Activated CD8-positive, alpha-beta T cell treated with anti-CD3 and anti-CD28 coated beads for 36 hours (primary cell): ENCODE results near the gene PIP5K1C. TPM values are rescaled to one million over a fixed set of nuclear protein-coding genes. Genes with fewer than 3 reads are reported as not detected.

Source experiments
- ATAC-seq: fragments of 200-7000 bp; cut with Tn5 transposase; one replicate; pipeline ENCODE4 v1.10.0; 2021; ENCODE audit warnings: mild to moderate bottlenecking, moderate library complexity
- CTCF ChIA-PET: fragments of 350-600 bp; sonication (Branson Sonifier 250); formaldehyde crosslinking; loops from one replicate; lab custom pipeline; 2021; ENCODE audit warnings: antibody characterized with exemption; lab: Charles Lee
- POLR2A ChIA-PET: fragments of 350-600 bp; sonication (Branson Sonifier 250); formaldehyde crosslinking; loops from one replicate; lab custom pipeline; 2021; ENCODE audit warnings: antibody characterized with exemption; lab: Charles Lee
- DNase-seq: peaks from one replicate; pipeline ENCODE4 v3.0.0-alpha.2; 2020
- H3K27ac Mint-ChIP-seq: one replicate; pipeline ENCODE4 v1.8.0; 2021; ENCODE audit warnings: mild to moderate bottlenecking, mixed read lengths
- H3K27me3 Mint-ChIP-seq: one replicate; pipeline ENCODE4 v1.8.0; 2021; ENCODE audit warnings: mixed read lengths
- H3K36me3 Mint-ChIP-seq: one replicate; pipeline ENCODE4 v1.8.0; 2021; ENCODE audit warnings: low read depth, mixed read lengths
- H3K4me1 Mint-ChIP-seq: one replicate; pipeline ENCODE4 v1.8.0; 2021; ENCODE audit warnings: low read depth, mixed read lengths
- H3K4me3 Mint-ChIP-seq: one replicate; pipeline ENCODE4 v1.8.0; 2021; ENCODE audit warnings: mild to moderate bottlenecking, moderate library complexity, mixed read lengths
- H3K9me3 Mint-ChIP-seq: one replicate; pipeline ENCODE4 v1.8.0; 2021; ENCODE audit warnings: mixed read lengths
- intact Hi-C: fragments of 100-400 bp; cut with micrococcal nuclease; formaldehyde crosslinking; loops from one replicate; pipeline ENCODE4 v1.10.0; 2022
- total RNA-seq, 2 experiments: library from RNA; stranded (reverse); gene quantifications; one replicate each; pipeline ENCODE4 v1.2.3, GENCODE V29; 2021
- TF ChIP-seq, protein P1 (sequence below): fragments of 200-600 bp; IDR thresholded peaks from one replicate; pipeline ENCODE4 v1.8.0; 2022; ENCODE audit warnings: antibody characterized with exemption, mild to moderate bottlenecking

The PIP5K1C gene
- total RNA-seq, 2 experiments from 2014 or later, result 20.4 to 22.2 TPM

DNA sequence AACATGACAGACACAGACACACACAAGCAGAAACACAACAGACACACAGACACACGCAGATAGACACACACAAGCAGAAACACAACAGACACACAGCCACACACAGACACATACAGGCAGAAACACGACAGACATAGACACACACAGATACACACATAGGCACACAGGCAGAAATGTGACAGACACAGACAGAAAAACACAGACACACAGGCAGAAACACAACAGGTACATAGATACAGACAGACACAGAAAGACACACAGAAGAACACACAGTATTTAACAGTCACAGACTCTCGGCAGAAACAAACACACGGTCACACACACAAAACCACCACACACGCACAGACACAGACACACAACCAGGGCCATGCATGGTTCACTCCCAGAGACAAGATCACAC, 94.5 kb downstream of the PIP5K1C start:
- H3K9me3 Mint-ChIP-seq, result no peaks in the 10 kb centered on the region
- peaks cover 11% of the 10 kb centered on the region for H3K4me1 Mint-ChIP-seq
- DNase-seq (no peak), ATAC-seq (no peak)
- ChIA-PET POLR2A (no interaction called here), CTCF (no interaction called here)
- TF ChIP-seq, protein P1, sequence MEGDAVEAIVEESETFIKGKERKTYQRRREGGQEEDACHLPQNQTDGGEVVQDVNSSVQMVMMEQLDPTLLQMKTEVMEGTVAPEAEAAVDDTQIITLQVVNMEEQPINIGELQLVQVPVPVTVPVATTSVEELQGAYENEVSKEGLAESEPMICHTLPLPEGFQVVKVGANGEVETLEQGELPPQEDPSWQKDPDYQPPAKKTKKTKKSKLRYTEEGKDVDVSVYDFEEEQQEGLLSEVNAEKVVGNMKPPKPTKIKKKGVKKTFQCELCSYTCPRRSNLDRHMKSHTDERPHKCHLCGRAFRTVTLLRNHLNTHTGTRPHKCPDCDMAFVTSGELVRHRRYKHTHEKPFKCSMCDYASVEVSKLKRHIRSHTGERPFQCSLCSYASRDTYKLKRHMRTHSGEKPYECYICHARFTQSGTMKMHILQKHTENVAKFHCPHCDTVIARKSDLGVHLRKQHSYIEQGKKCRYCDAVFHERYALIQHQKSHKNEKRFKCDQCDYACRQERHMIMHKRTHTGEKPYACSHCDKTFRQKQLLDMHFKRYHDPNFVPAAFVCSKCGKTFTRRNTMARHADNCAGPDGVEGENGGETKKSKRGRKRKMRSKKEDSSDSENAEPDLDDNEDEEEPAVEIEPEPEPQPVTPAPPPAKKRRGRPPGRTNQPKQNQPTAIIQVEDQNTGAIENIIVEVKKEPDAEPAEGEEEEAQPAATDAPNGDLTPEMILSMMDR, result no peak
- H3K4me3 Mint-ChIP-seq, result no peak overlapping the region
- no peak overlapping the region for H3K27ac Mint-ChIP-seq
- no peaks in the 10 kb centered on the region for H3K27me3 Mint-ChIP-seq
- intact Hi-C loops, result no loop called here
- peaks cover 3% of the 10 kb centered on the region for H3K36me3 Mint-ChIP-seq

DNA sequence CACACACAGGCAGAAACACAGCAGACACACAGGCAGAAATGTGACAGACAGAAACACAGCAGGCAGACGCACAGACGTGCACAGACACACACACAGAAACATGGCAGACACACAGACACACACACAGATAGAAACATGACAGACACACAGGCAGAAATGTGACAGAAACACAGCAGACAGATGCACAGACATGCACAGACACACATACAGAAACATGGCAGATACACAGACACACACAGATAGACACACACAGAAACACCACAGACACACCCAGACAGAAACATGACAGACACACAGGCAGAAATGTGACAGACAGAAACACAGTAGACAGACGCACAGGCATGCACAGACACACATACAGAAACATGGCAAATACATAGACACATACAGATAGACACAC, 94.9 kb downstream of the PIP5K1C start:
- H3K27ac Mint-ChIP-seq, result no peak overlapping the region
- intact Hi-C loops, result no loop called here
- ChIA-PET CTCF (interaction anchor here (0.9 to 1.8 kb wide), 5 partner anchors 18 to 94 kb away, joined by 3 to 9 read pairs (median 4); partner anchors contain the start of gene GIPC3), POLR2A (no interaction called here)
- no peaks in the 10 kb centered on the region for H3K27me3 Mint-ChIP-seq
- peaks cover under 1% of the 10 kb centered on the region for H3K36me3 Mint-ChIP-seq
- no peak overlapping the region for H3K4me3 Mint-ChIP-seq
- H3K4me1 Mint-ChIP-seq, result peaks cover 11% of the 10 kb centered on the region
- TF ChIP-seq, protein P1, result no peak
- no peaks in the 10 kb centered on the region for H3K9me3 Mint-ChIP-seq
- ATAC-seq (peak; percentile 8), DNase-seq (no peak)

DNA sequence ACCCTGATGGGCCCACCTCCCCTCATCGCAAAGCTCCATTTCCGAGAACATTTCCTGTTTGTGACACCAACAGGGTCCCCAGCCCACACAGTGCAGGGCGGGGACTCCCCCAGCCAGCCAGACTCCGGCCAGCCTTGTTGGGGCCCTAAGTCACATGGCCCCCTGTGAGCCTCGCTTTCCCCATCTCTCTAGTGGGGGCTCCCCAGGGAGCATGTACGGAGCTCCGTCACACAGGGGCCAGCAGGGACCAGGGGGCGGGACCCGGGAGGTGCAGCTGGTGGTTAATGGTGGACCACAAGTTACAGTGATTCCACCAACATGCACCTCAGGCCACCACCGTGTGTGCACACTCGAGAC, 95.3 kb downstream of the PIP5K1C start:
- TF ChIP-seq, protein P1, result no peak
- no peaks in the 10 kb centered on the region for H3K9me3 Mint-ChIP-seq
- intact Hi-C loops, result no loop called here
- ChIA-PET POLR2A (interaction anchor here (0.8 kb wide), 1 partner anchor 49 kb away, joined by 4 read pairs; no protein-coding TSS in a partner anchor), CTCF (interaction anchor here (0.9 to 1.8 kb wide), 5 partner anchors 18 to 94 kb away, joined by 3 to 9 read pairs (median 4); partner anchors contain the start of gene GIPC3)
- ATAC-seq (peak; percentile 73), DNase-seq (peak; percentile 74)
- H3K36me3 Mint-ChIP-seq, result no peaks in the 10 kb centered on the region
- no peak overlapping the region for H3K27ac Mint-ChIP-seq
- no peak overlapping the region for H3K4me3 Mint-ChIP-seq
- H3K27me3 Mint-ChIP-seq, result no peaks in the 10 kb centered on the region
- peaks cover 11% of the 10 kb centered on the region for H3K4me1 Mint-ChIP-seq

DNA sequence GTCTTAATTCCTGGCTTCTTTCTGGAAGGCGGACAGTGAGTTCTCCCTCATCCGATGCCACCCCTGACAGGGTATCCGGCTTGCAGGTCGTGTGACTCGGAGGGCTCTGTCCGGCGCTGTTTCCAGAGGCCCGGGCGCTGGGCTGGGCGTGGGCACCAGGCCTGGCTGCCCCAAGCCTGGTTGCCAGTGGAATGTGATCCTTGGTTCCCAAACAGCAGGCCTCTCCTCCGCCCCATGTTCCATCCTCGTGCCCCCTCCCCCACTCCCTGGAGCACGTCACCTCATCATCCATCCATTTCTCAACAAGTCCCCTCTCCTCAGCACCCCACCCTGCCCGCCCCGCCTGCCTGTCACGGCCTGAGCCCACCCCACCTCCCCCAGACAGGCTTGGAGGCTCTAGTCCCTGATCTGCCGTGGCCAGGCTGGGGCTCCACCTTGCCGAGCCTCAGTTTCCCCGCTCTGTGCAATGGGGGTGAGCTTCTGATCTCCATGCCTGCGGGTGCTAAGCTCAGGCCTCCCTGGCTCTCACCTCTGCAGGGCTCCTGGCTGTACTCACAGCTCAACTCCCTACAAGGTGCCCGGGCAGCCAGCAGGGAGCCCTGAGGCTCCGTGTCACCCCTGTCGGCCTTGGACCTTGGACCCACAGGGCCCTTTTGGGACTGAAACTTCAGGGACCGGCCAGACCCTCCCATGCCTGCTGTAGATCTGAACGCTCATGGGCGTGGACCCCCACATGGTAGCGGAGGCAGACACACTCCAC, 95.9 kb downstream of the PIP5K1C start:
- intact Hi-C loops, result no loop called here
- no peak for DNase-seq
- ChIA-PET CTCF (interaction anchor here (0.7 to 1.8 kb wide), 6 partner anchors 11 to 95 kb away, joined by 3 to 9 read pairs (median 4); partner anchors contain the start of gene GIPC3), POLR2A (interaction anchor here (0.8 kb wide), 1 partner anchor 48 kb away, joined by 4 read pairs; no protein-coding TSS in a partner anchor)
- H3K4me3 Mint-ChIP-seq, result no peak overlapping the region
- peak overlapping the region; percentile 52 for H3K27ac Mint-ChIP-seq
- H3K9me3 Mint-ChIP-seq, result no peaks in the 10 kb centered on the region
- H3K36me3 Mint-ChIP-seq, result no peaks in the 10 kb centered on the region
- ATAC-seq, result peak; percentile 29
- H3K4me1 Mint-ChIP-seq, result peaks cover 11% of the 10 kb centered on the region
- TF ChIP-seq, protein P1, result no peak
- H3K27me3 Mint-ChIP-seq, result no peaks in the 10 kb centered on the region
